Panc1 (cell line): ENCODE results near the gene C1orf232.

Experiments
- POLR2AphosphoS5 ChIP-seq: IDR thresholded peaks from 2 replicates; pipeline ENCODE4 v1.6.1; 2012; ENCODE audit warnings: mild to moderate bottlenecking, low read depth, low read length, moderate library complexity
- SIN3A ChIP-seq: IDR thresholded peaks from 2 replicates; pipeline ENCODE4 v1.6.1; 2012; ENCODE audit warnings: low read depth, mild to moderate bottlenecking, low read length, moderate library complexity, borderline replicate concordance; ENCODE audit not compliant: insufficient read depth
- TF ChIP-seq, protein P1 (sequence below): fragments of 450-650 bp; IDR thresholded peaks from 2 replicates; pipeline ENCODE4 v1.5.1; 2017; ENCODE audit warnings: mild to moderate bottlenecking
- TF ChIP-seq, protein P2 (sequence below), 2 experiments: IDR thresholded peaks; 2 replicates each; pipeline ENCODE4 v1.6.1; 2011 to 2012; ENCODE audit warnings: low read depth in 2 of 2, control low read depth in 1 of 2, low read length in 1 of 2, mild to moderate bottlenecking in 1 of 2, moderate library complexity in 1 of 2; ENCODE audit not compliant: insufficient read depth in 1 of 2

DNA sequence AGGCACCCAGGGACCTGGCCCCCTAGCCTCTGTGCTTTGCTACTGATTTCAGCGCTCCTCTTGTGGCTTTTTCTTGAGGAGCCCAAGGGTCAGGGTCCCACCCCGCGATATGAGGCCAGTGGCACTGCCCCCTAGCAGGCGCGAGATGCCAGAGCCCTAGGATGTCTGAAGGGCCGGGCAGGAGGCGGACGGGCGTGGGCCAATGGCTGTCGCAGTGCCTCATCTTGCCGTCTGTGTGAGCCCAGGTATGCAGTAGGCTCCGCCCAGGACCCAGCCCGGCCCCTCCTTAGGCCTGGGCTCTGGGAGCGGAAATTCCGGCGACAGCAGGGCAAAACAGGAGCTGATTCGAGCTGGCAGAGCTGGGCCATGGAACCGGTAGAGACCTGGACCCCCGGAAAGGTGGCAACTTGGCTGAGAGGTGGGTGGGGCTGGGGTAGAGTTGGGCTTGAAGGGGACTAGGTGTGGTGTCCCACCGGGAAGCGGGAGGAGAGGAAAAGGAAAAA lies 8.5 kb upstream of the C1orf232 start, which contains the start of gene CNKSR1:
- TF ChIP-seq, protein P1, sequence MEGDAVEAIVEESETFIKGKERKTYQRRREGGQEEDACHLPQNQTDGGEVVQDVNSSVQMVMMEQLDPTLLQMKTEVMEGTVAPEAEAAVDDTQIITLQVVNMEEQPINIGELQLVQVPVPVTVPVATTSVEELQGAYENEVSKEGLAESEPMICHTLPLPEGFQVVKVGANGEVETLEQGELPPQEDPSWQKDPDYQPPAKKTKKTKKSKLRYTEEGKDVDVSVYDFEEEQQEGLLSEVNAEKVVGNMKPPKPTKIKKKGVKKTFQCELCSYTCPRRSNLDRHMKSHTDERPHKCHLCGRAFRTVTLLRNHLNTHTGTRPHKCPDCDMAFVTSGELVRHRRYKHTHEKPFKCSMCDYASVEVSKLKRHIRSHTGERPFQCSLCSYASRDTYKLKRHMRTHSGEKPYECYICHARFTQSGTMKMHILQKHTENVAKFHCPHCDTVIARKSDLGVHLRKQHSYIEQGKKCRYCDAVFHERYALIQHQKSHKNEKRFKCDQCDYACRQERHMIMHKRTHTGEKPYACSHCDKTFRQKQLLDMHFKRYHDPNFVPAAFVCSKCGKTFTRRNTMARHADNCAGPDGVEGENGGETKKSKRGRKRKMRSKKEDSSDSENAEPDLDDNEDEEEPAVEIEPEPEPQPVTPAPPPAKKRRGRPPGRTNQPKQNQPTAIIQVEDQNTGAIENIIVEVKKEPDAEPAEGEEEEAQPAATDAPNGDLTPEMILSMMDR = no peak
- TF ChIP-seq, protein P2, sequence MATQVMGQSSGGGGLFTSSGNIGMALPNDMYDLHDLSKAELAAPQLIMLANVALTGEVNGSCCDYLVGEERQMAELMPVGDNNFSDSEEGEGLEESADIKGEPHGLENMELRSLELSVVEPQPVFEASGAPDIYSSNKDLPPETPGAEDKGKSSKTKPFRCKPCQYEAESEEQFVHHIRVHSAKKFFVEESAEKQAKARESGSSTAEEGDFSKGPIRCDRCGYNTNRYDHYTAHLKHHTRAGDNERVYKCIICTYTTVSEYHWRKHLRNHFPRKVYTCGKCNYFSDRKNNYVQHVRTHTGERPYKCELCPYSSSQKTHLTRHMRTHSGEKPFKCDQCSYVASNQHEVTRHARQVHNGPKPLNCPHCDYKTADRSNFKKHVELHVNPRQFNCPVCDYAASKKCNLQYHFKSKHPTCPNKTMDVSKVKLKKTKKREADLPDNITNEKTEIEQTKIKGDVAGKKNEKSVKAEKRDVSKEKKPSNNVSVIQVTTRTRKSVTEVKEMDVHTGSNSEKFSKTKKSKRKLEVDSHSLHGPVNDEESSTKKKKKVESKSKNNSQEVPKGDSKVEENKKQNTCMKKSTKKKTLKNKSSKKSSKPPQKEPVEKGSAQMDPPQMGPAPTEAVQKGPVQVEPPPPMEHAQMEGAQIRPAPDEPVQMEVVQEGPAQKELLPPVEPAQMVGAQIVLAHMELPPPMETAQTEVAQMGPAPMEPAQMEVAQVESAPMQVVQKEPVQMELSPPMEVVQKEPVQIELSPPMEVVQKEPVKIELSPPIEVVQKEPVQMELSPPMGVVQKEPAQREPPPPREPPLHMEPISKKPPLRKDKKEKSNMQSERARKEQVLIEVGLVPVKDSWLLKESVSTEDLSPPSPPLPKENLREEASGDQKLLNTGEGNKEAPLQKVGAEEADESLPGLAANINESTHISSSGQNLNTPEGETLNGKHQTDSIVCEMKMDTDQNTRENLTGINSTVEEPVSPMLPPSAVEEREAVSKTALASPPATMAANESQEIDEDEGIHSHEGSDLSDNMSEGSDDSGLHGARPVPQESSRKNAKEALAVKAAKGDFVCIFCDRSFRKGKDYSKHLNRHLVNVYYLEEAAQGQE (IDR thresholded peaks at IDR 0.05; ENCODE audit: insufficient read depth in 1 of 2, low read depth in 2 of 2, low read length in 1 of 2) = no peak
- no peak for TF ChIP-seq SIN3A
- TF ChIP-seq POLR2AphosphoS5 = no peak; the same call in 1 of the 2 replicates
